Measurements from ENCODE around the gene KRT14.
"Not testable (repeated sequence)": the region's sequence is repeated elsewhere in the genome, so short reads cannot be mapped to it uniquely, and the experiment has no call there.

The KRT14 gene

GRCh38 chr17:41580244-41580575, 6.5 kb downstream of the KRT14 start:
- no peak overlapping the region for H3K9ac ChIP-seq (ENCODE audit: low read length)
- H3K4me1 ChIP-seq (ENCODE audit: control insufficient read depth, low read depth, low read length), result no peaks in the 10 kb centered on the region
- no peak overlapping the region for H3K4me3 ChIP-seq (ENCODE audit: low read length)
- H3K9me3 ChIP-seq (ENCODE audit: control insufficient read depth, low read depth, low read length), result no peaks in the 10 kb centered on the region
- no peaks in the 10 kb centered on the region for H3K27me3 ChIP-seq (ENCODE audit: control insufficient read depth, insufficient read depth, low read length)
- H3K36me3 ChIP-seq (ENCODE audit: control insufficient read depth, low read depth, low read length), result no peaks in the 10 kb centered on the region
- H3K27ac ChIP-seq (ENCODE audit: low read length), result no peak overlapping the region

DNA sequence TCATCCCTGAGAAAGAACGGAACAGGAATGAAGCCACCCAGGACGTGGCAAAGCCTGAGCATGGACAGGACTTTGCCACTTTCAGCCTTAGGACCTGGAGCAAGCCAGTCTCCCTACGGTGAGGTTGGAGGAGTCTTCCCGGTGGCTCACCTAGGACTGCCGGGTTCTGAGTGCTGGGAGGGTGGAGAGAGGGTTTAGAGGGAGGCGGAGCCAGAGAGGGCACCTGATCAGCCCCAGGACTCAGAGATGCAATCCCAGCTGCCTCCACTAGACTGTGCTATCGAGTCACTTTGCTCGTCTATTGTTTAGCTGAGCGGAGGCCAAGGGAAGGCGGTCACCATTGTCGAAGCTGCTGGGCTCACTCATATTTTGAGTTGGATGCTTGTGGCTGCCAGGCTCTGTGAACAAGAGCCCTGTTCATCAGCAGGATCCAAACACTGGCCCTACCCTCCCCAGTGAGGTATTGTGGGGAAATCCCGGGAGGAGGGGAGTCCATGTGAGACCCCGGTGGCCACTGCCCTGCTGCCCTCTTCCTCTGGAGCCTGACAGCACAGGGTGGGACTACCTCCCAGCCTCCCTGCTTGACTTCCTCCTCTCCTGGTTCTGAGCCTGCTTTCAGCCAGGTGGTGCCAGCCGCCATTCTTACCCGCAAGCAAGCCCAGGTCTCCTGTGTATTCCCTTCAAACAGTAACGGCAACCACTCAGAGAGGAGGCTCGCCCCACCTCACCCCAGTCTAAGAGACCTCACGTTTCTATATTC, 7.0 kb downstream of the KRT14 start:
- H3K36me3 ChIP-seq (ENCODE audit: control insufficient read depth, low read depth, low read length), result no peaks in the 10 kb centered on the region
- no peaks in the 10 kb centered on the region for H3K27me3 ChIP-seq (ENCODE audit: control insufficient read depth, insufficient read depth, low read length)
- H3K4me3 ChIP-seq (ENCODE audit: low read length), result no peak overlapping the region
- H3K9ac ChIP-seq (ENCODE audit: low read length), result no peak overlapping the region
- H3K9me3 ChIP-seq (ENCODE audit: control insufficient read depth, low read depth, low read length), result no peaks in the 10 kb centered on the region
- no peak overlapping the region for H3K27ac ChIP-seq (ENCODE audit: low read length)
- no peaks in the 10 kb centered on the region for H3K4me1 ChIP-seq (ENCODE audit: control insufficient read depth, low read depth, low read length)

DNA sequence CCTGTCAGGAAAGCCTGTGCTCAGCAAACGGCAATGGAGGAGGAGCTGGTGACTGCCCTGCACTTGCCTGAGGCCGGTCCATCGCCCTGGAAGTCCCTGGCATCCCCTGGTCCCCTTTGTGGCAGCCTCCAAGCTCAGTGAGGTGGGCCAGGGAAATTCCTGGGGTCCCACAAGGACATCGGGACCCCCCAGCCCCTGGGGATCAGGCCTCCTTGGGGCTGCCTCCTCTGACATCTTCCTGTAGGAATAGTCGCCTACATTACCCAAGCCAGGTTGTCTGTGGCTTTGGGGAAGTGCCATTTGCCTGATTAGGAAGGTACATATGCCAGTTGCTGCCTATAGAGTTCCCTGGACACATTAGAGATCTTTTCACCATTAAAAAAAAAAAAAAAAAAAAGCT, 7.7 kb downstream of the KRT14 start:
- Histone ChIP-seq H3K4me3 (ENCODE audit: low read length) (no peak overlapping the region), H3K9ac (ENCODE audit: low read length) (no peak overlapping the region), H3K9me3 (ENCODE audit: control insufficient read depth, low read depth, low read length) (no peaks in the 10 kb centered on the region), H3K27ac (ENCODE audit: low read length) (no peak overlapping the region), H3K27me3 (ENCODE audit: control insufficient read depth, insufficient read depth, low read length) (no peaks in the 10 kb centered on the region), H3K4me1 (ENCODE audit: control insufficient read depth, low read depth, low read length) (no peaks in the 10 kb centered on the region), H3K36me3 (ENCODE audit: control insufficient read depth, low read depth, low read length) (no peaks in the 10 kb centered on the region)

DNA sequence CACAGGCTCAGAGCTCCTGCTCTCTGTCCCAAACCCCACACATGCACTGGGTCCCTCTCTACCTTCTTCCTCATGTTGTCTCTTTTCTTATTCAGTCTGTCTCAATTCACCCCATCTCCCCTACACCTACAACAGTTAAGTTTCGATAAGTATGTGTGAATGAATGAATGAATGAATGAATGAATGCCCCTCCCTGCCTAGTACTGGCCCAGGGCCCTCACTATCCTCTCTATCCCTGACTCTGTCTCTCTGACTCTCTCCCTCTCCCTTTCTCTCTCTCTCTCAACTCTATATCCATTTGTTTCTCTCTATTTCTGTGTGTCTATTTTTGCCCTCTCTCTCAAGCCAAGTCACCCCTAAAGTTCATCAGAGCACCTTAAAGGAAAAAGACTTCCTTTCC, 8.2 kb downstream of the KRT14 start:
- Histone ChIP-seq H3K36me3 (ENCODE audit: control insufficient read depth, low read depth, low read length) (no peaks in the 10 kb centered on the region), H3K4me3 (ENCODE audit: low read length) (no peak overlapping the region), H3K27ac (ENCODE audit: low read length) (no peak overlapping the region), H3K9me3 (ENCODE audit: control insufficient read depth, low read depth, low read length) (no peaks in the 10 kb centered on the region), H3K27me3 (ENCODE audit: control insufficient read depth, insufficient read depth, low read length) (no peaks in the 10 kb centered on the region), H3K4me1 (ENCODE audit: control insufficient read depth, low read depth, low read length) (no peaks in the 10 kb centered on the region), H3K9ac (ENCODE audit: low read length) (no peak overlapping the region)

- H3K27ac ChIP-seq (ENCODE audit: low read length); H3K36me3 ChIP-seq (ENCODE audit: control insufficient read depth, low read depth, low read length); H3K9ac ChIP-seq (ENCODE audit: low read length); H3K4me1 ChIP-seq (ENCODE audit: control insufficient read depth, low read depth, low read length); H3K4me3 ChIP-seq (ENCODE audit: low read length); H3K9me3 ChIP-seq (ENCODE audit: control insufficient read depth, low read depth, low read length); H3K27me3 ChIP-seq (ENCODE audit: control insufficient read depth, insufficient read depth, low read length): not testable (repeated sequence)
These were observed 10.0 kb downstream of the KRT14 start for GRCh38 chr17:41576740-41577139.

DNA sequence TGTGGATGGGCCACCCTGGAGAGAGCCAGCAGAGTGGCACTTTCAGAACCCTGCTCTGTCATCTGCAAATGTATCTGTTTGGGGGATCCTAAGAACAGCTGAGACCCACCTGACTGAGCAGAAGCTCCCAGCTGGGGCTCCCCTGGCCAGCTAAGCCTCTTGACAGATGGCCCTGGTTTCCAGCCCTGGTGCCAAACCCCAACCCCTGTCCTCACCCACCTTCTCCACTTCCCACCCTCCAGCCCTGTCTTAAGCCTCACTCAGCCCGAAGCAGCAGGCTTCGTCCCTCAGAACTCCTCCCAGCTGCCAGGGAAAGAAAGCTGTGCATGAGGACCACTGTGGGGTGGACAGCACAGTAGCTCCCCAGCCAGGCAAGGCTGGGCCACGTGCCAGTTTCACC, 11.4 kb downstream of the KRT14 start:
- Histone ChIP-seq H3K4me3 (ENCODE audit: low read length) (no peak overlapping the region), H3K9ac (ENCODE audit: low read length) (no peak overlapping the region), H3K36me3 (ENCODE audit: control insufficient read depth, low read depth, low read length) (no peaks in the 10 kb centered on the region), H3K9me3 (ENCODE audit: control insufficient read depth, low read depth, low read length) (no peaks in the 10 kb centered on the region), H3K4me1 (ENCODE audit: control insufficient read depth, low read depth, low read length) (no peaks in the 10 kb centered on the region), H3K27me3 (ENCODE audit: control insufficient read depth, insufficient read depth, low read length) (no peaks in the 10 kb centered on the region), H3K27ac (ENCODE audit: low read length) (no peak overlapping the region)

- H3K27me3 ChIP-seq (ENCODE audit: control insufficient read depth, insufficient read depth, low read length), result no peaks in the 10 kb centered on the region
- no peaks in the 10 kb centered on the region for H3K9me3 ChIP-seq (ENCODE audit: control insufficient read depth, low read depth, low read length)
- H3K4me1 ChIP-seq (ENCODE audit: control insufficient read depth, low read depth, low read length), result no peaks in the 10 kb centered on the region
- H3K4me3 ChIP-seq (ENCODE audit: low read length), result no peak within 1 kb of the TSS
- no peaks in the 10 kb centered on the region for H3K36me3 ChIP-seq (ENCODE audit: control insufficient read depth, low read depth, low read length)
- H3K27ac ChIP-seq (ENCODE audit: low read length), result no peak within 1 kb of the TSS
- H3K9ac ChIP-seq (ENCODE audit: low read length), result no peak within 1 kb of the TSS
These were observed 14.9 kb downstream of the KRT14 start, which contains the start of gene KRT9 for GRCh38 chr17:41571561-41572434. KRT9 (minus strand) TSS chr17:41572059; CDS start chr17:41571992, 67 bp downstream.

GRCh38 chr17:41567317-41567716, 19.4 kb downstream of the KRT14 start:
- Histone ChIP-seq H3K4me3 (ENCODE audit: low read length) (no peak overlapping the region), H3K27me3 (ENCODE audit: control insufficient read depth, insufficient read depth, low read length) (no peaks in the 10 kb centered on the region), H3K27ac (ENCODE audit: low read length) (no peak overlapping the region), H3K9ac (ENCODE audit: low read length) (no peak overlapping the region), H3K36me3 (ENCODE audit: control insufficient read depth, low read depth, low read length) (no peaks in the 10 kb centered on the region), H3K4me1 (ENCODE audit: control insufficient read depth, low read depth, low read length) (no peaks in the 10 kb centered on the region), H3K9me3 (ENCODE audit: control insufficient read depth, low read depth, low read length) (no peaks in the 10 kb centered on the region)

- H3K36me3 ChIP-seq (ENCODE audit: control insufficient read depth, low read depth, low read length), result no peaks in the 10 kb centered on the region
These were observed 21.4 kb downstream of the KRT14 start for GRCh38 chr17:41565338-41565737.

DNA sequence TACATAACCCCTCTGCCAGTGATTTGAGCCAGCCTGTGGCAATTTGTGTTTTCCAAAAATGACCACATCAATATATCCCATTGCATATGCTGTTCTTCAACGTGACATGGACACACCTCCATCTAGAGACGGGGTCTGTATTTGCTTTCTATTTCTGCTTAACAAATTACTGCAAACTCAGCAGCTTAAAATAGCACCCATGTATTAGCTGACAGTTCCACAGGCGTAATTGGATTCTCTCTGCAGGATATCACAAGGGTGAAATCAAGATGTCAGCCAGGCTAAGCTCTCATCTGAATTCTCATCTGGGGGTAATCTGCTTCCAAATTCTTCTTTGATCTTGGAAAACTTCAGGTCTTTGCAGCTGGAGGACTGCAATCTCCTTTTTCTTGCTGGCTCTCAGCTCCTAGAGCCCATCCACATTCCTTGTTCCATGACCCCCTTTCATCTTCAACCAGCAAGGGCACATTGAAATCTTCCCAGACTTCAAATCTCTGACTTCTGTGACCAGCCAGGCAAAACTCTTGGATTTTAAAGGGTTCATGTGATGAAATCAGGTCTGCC, 23.0 kb downstream of the KRT14 start:
- H3K27ac ChIP-seq (ENCODE audit: low read length), result no peak overlapping the region
- H3K27me3 ChIP-seq (ENCODE audit: control insufficient read depth, insufficient read depth, low read length), result no peaks in the 10 kb centered on the region
- no peaks in the 10 kb centered on the region for H3K36me3 ChIP-seq (ENCODE audit: control insufficient read depth, low read depth, low read length)
- no peaks in the 10 kb centered on the region for H3K9me3 ChIP-seq (ENCODE audit: control insufficient read depth, low read depth, low read length)
- H3K4me3 ChIP-seq (ENCODE audit: low read length), result no peak overlapping the region
- no peak overlapping the region for H3K9ac ChIP-seq (ENCODE audit: low read length)
- no peaks in the 10 kb centered on the region for H3K4me1 ChIP-seq (ENCODE audit: control insufficient read depth, low read depth, low read length)

More at GRCh38 chr17:41565338-41565737, 21.4 kb downstream of the KRT14 start:
- no peak overlapping the region for H3K27ac ChIP-seq (ENCODE audit: low read length)
- H3K9ac ChIP-seq (ENCODE audit: low read length), result no peak overlapping the region
- H3K4me1 ChIP-seq (ENCODE audit: control insufficient read depth, low read depth, low read length), result no peaks in the 10 kb centered on the region
- no peaks in the 10 kb centered on the region for H3K9me3 ChIP-seq (ENCODE audit: control insufficient read depth, low read depth, low read length)
- H3K27me3 ChIP-seq (ENCODE audit: control insufficient read depth, insufficient read depth, low read length), result no peaks in the 10 kb centered on the region
- H3K4me3 ChIP-seq (ENCODE audit: low read length), result no peak overlapping the region

GRCh38 chr17:41561554-41561953, 25.1 kb downstream of the KRT14 start:
- Histone ChIP-seq H3K4me3 (ENCODE audit: low read length) (no peak overlapping the region), H3K9ac (ENCODE audit: low read length) (no peak overlapping the region), H3K27ac (ENCODE audit: low read length) (no peak overlapping the region), H3K27me3 (ENCODE audit: control insufficient read depth, insufficient read depth, low read length) (no peaks in the 10 kb centered on the region), H3K36me3 (ENCODE audit: control insufficient read depth, low read depth, low read length) (no peaks in the 10 kb centered on the region), H3K9me3 (ENCODE audit: control insufficient read depth, low read depth, low read length) (no peaks in the 10 kb centered on the region), H3K4me1 (ENCODE audit: control insufficient read depth, low read depth, low read length) (no peaks in the 10 kb centered on the region)
